Calu3 (cell line): Measurements from ENCODE around the gene PCSK1. TPM values are rescaled to one million over a fixed set of nuclear protein-coding genes. Genes with fewer than 3 reads are reported as not detected.

Source experiments
- Bru-seq: library from RNA; stranded (reverse); fragments of 400-500 nt; gene quantifications from one replicate; lab custom pipeline; 2021; lab: Mats Ljungman, UMichigan
- BruChase-seq, 2 experiments: library from RNA; stranded (reverse); fragments of 400-500 nt; gene quantifications; one replicate each; lab custom pipeline; 2021; lab: Mats Ljungman, UMichigan
- BruUV-seq: library from RNA; stranded (reverse); fragments of 400-500 nt; replicated peaks from 2 replicates; lab custom pipeline; 2021; lab: Mats Ljungman, UMichigan
- CTCF ChIA-PET: fragments of 300-600 bp; sonication (Branson Sonifier 250); formaldehyde crosslinking; loops from one replicate; lab custom pipeline; 2022; ENCODE audit warnings: antibody characterized with exemption; lab: Charles Lee
- DNase-seq: peaks from one replicate; pipeline ENCODE4 v3.0.0; 2022
- H3K27ac Mint-ChIP-seq: one replicate; pipeline ENCODE4 v1.8.0; 2022; ENCODE audit warnings: mixed read lengths; ENCODE audit not compliant: unreplicated experiment
- H3K27me3 Mint-ChIP-seq: one replicate; pipeline ENCODE4 v1.8.0; 2022; ENCODE audit warnings: mixed read lengths; ENCODE audit not compliant: unreplicated experiment
- H3K36me3 Mint-ChIP-seq: one replicate; pipeline ENCODE4 v1.8.0; 2022; ENCODE audit warnings: mild to moderate bottlenecking, moderate library complexity, mixed read lengths; ENCODE audit not compliant: insufficient read depth, unreplicated experiment
- H3K4me1 Mint-ChIP-seq: one replicate; pipeline ENCODE4 v1.8.0; 2022; ENCODE audit warnings: mild to moderate bottlenecking, low read depth, mixed read lengths; ENCODE audit not compliant: unreplicated experiment
- H3K4me3 Mint-ChIP-seq: one replicate; pipeline ENCODE4 v1.8.0; 2022; ENCODE audit warnings: mild to moderate bottlenecking, low read depth, moderate library complexity, mixed read lengths; ENCODE audit not compliant: unreplicated experiment
- H3K9me3 Mint-ChIP-seq: one replicate; pipeline ENCODE4 v1.8.0; 2022; ENCODE audit warnings: low read depth, mixed read lengths; ENCODE audit not compliant: unreplicated experiment
- intact Hi-C: fragments of 100-400 bp; cut with micrococcal nuclease; formaldehyde crosslinking; loops from one replicate; pipeline ENCODE4 v1.10.0; 2022; ENCODE audit not compliant: unreplicated experiment
- long read RNA-seq: library from polyadenylated mRNA; stranded (forward); transcript quantifications from one replicate; pipeline ENCODE4 v2.0.0, GENCODE V29; 2022
- total RNA-seq: library from RNA; stranded (reverse); gene quantifications from 2 replicates; pipeline ENCODE4 v1.2.3, GENCODE V29; 2022
- TF ChIP-seq, protein P1 (sequence below): fragments of 200-600 bp; IDR thresholded peaks from one replicate; pipeline ENCODE4 v1.8.0; 2022; ENCODE audit warnings: antibody characterized with exemption; ENCODE audit not compliant: unreplicated experiment

Gene PCSK1
- total RNA-seq (not detected in 2 replicates), Bru-seq, nascent RNA (not detected), BruChase-seq, experiment 1, labeled RNA remaining after a 6-hour chase (not detected), BruChase-seq, experiment 2, labeled RNA remaining after a 2-hour chase (percentile 4 among the genes with signal in this experiment)
- long read RNA-seq, result 0 reads

DNA sequence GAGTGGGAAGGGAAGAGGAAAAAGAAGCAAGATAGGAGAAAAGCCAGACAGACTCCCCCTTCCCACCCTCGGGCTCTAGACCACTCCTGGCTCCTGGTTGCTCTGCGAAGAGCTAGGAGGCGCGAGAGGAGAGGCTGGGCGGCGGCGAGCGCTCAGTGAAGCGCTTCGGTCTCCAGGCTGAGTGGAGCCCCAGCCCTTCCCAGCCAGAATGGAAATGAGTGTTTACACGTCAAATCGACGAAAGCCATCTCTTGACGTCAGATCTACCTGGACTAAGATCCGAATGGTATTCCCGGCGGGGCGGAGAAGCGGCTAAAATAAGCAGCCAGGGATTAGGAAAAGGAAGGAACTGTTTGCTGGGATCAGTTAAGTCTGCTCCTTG is at the start of gene PCSK1:
TSS of gene PCSK1 (minus strand) at position 183 of the 382 bp plus-strand sequence. CDS start 206 bp downstream, outside the sequence.
- Mint-ChIP-seq H3K27me3 (peaks cover 78% of the 10 kb centered on the region), H3K4me3 (no peak within 1 kb of the TSS), H3K36me3 (no peaks in the 10 kb centered on the region), H3K27ac (no peak within 1 kb of the TSS), H3K9me3 (no peaks in the 10 kb centered on the region), H3K4me1 (no peaks in the 10 kb centered on the region)
- intact Hi-C loops, result loop anchor here (10.0 kb wide), 1 partner anchor 578 kb away; no protein-coding TSS in a partner anchor
- no TSS peak for BruUV-seq
- DNase-seq, result no peak
- TF ChIP-seq, protein P1, sequence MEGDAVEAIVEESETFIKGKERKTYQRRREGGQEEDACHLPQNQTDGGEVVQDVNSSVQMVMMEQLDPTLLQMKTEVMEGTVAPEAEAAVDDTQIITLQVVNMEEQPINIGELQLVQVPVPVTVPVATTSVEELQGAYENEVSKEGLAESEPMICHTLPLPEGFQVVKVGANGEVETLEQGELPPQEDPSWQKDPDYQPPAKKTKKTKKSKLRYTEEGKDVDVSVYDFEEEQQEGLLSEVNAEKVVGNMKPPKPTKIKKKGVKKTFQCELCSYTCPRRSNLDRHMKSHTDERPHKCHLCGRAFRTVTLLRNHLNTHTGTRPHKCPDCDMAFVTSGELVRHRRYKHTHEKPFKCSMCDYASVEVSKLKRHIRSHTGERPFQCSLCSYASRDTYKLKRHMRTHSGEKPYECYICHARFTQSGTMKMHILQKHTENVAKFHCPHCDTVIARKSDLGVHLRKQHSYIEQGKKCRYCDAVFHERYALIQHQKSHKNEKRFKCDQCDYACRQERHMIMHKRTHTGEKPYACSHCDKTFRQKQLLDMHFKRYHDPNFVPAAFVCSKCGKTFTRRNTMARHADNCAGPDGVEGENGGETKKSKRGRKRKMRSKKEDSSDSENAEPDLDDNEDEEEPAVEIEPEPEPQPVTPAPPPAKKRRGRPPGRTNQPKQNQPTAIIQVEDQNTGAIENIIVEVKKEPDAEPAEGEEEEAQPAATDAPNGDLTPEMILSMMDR, result no peak
- CTCF ChIA-PET, result no interaction called here

DNA sequence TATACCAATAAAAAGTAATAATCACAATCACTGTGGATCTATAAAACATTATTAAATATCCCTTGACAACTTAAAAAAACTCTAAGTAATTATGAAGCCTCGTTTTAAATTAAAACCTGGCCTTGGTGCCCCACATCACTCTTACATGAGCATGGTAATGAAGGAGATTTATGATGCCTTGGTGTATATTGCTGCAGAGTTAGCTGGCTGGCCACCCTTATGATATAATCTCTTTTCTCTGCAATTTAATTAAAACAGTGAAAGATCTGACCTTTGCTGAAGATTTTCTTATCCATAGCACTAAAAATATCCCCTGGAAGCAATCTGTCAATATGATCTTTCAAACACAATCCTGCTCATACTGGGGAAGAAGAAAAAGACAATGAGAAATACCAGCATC is 48.8 kb upstream of the PCSK1 start:
- DNase-seq, result no peak
- no peak overlapping the region for H3K4me3 Mint-ChIP-seq
- H3K9me3 Mint-ChIP-seq, result no peaks in the 10 kb centered on the region
- intact Hi-C loops, result no loop called here
- H3K36me3 Mint-ChIP-seq, result no peaks in the 10 kb centered on the region
- H3K4me1 Mint-ChIP-seq, result no peaks in the 10 kb centered on the region
- H3K27ac Mint-ChIP-seq, result no peak overlapping the region
- H3K27me3 Mint-ChIP-seq, result peaks cover 35% of the 10 kb centered on the region
- TF ChIP-seq, protein P1, result no peak
- CTCF ChIA-PET, result no interaction called here
- no TSS peak for BruUV-seq

DNA sequence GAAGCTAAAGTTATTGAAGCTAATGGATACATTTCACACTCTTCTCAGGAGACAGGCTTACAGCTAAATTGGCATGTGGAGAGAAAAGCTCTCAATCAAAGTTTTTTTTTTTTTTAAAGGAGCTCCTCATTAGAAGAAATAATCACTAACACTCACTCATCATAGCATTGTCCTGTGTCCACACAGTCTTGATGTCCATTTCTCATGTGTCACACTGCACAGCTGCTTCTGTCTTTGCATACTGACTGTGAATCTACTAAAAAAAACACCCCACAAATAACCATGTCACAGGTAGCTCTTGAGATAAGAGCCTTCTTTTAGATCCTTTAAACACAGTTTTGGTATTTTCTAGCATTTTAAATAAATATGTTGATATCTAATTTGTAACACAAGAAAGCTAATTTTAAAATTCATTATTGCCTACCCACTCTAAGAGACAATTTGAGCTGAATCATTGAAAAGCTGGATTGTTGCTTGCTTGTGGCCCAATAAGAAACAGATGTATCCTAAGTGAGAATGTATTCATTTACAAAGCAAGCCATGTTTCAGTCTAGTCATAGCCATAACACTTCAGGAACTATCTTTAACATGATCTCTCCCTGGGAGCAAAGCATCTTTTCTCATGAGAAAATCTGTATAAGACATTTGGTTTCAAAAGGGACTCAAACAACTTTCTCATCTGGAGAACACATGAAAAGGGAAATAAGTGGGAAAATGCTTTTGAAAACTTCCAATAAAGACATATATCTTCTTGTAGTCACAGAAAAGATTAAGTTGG is 48.1 kb upstream of the PCSK1 start:
- H3K4me3 Mint-ChIP-seq, result no peak overlapping the region
- no peaks in the 10 kb centered on the region for H3K9me3 Mint-ChIP-seq
- BruUV-seq, result no TSS peak
- CTCF ChIA-PET, result no interaction called here
- H3K27me3 Mint-ChIP-seq, result peaks cover 35% of the 10 kb centered on the region
- H3K4me1 Mint-ChIP-seq, result no peaks in the 10 kb centered on the region
- TF ChIP-seq, protein P1, result no peak
- H3K27ac Mint-ChIP-seq, result no peak overlapping the region
- intact Hi-C loops, result no loop called here
- H3K36me3 Mint-ChIP-seq, result no peaks in the 10 kb centered on the region
- no peak for DNase-seq

DNA sequence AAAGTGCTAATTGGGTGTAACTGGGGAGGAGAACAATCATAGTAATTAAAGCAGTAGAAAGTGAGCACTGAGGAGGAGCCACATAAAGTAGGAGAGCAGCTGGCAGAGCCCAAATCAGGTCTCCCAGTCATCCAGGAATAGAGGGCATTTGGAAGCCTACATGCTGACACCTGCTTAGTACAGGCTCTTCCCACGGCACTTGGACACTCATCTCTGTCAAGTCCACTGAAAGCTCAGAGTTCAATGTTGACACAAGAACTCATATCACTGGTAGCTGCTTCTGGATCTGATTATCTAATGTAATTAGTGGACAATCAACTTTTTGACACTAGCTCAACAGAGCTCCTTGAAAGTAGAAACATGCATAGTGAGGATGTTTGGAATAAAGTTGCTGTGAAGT is 45.9 kb upstream of the PCSK1 start:
- H3K36me3 Mint-ChIP-seq, result no peaks in the 10 kb centered on the region
- no peak for DNase-seq
- H3K4me1 Mint-ChIP-seq, result no peaks in the 10 kb centered on the region
- peaks cover 32% of the 10 kb centered on the region for H3K27me3 Mint-ChIP-seq
- BruUV-seq, result no TSS peak
- CTCF ChIA-PET, result interaction anchor here (0.7 kb wide), 1 partner anchor 50 kb away, joined by 4 read pairs; no protein-coding TSS in a partner anchor
- TF ChIP-seq, protein P1, result no peak
- H3K27ac Mint-ChIP-seq, result no peak overlapping the region
- H3K4me3 Mint-ChIP-seq, result no peak overlapping the region
- no peaks in the 10 kb centered on the region for H3K9me3 Mint-ChIP-seq
- intact Hi-C loops, result no loop called here
